Astrocyte (in vitro differentiated cells and primary cell): ENCODE results near the gene ELMO3. TPM values are rescaled to one million over a fixed set of nuclear protein-coding genes. Genes with fewer than 3 reads are reported as not detected.

Source experiments
- DNase-seq: peaks from one replicate; pipeline ENCODE4 v3.0.0-alpha.2; 2010; ENCODE audit warnings: low read depth
- FAIRE-seq: peaks from 2 replicates; lab custom pipeline; 2011; peaks lifted over from hg19 to GRCh38; lab: Jason Lieb, UNC
- H2AFZ ChIP-seq: 2 replicates; pipeline ENCODE4 v1.6.0; 2012; ENCODE audit warnings: low read depth, low read length, inconsistent platforms
- H3K27ac ChIP-seq: 2 replicates; pipeline ENCODE4 v1.5.1; 2011; ENCODE audit warnings: low read depth, low read length, inconsistent platforms
- H3K27me3 ChIP-seq: 2 replicates; pipeline ENCODE4 v1.6.0; 2011; ENCODE audit warnings: low read length, inconsistent platforms; ENCODE audit not compliant: insufficient read depth
- H3K36me3 ChIP-seq: 2 replicates; pipeline ENCODE4 v1.5.1; 2011; ENCODE audit warnings: low read length, inconsistent platforms; ENCODE audit not compliant: insufficient read depth
- H3K4me1 ChIP-seq: 2 replicates; pipeline ENCODE4 v1.5.1; 2011; ENCODE audit warnings: low read length, inconsistent platforms; ENCODE audit not compliant: insufficient read depth
- H3K4me2 ChIP-seq: 2 replicates; pipeline ENCODE4 v1.6.0; 2012; ENCODE audit warnings: low read length, inconsistent platforms
- H3K4me3 ChIP-seq: 2 replicates; pipeline ENCODE4 v1.5.1; 2011; ENCODE audit warnings: low read depth, mild to moderate bottlenecking, low read length, inconsistent platforms; ENCODE audit not compliant: insufficient read depth
- H3K79me2 ChIP-seq: 2 replicates; pipeline ENCODE4 v1.6.0; 2012; ENCODE audit warnings: mild to moderate bottlenecking, low read length, inconsistent platforms; ENCODE audit not compliant: insufficient read depth
- H3K9ac ChIP-seq: 2 replicates; pipeline ENCODE4 v1.6.0; 2012; ENCODE audit warnings: mild to moderate bottlenecking, low read length, inconsistent platforms
- H3K9me3 ChIP-seq: 2 replicates; pipeline ENCODE4 v1.5.1; 2012; ENCODE audit warnings: low read depth, mild to moderate bottlenecking, low read length, inconsistent platforms; ENCODE audit not compliant: insufficient read depth
- H4K20me1 ChIP-seq: 2 replicates; pipeline ENCODE4 v1.6.0; 2012; ENCODE audit warnings: low read length, inconsistent platforms; ENCODE audit not compliant: insufficient read depth
- H3K27ac Mint-ChIP-seq: one replicate; pipeline ENCODE4 v1.8.0; 2021; ENCODE audit warnings: mild to moderate bottlenecking, mixed read lengths; ENCODE audit not compliant: unreplicated experiment
- H3K27me3 Mint-ChIP-seq: one replicate; pipeline ENCODE4 v1.8.0; 2021; ENCODE audit warnings: low read depth, mixed read lengths; ENCODE audit not compliant: unreplicated experiment
- H3K36me3 Mint-ChIP-seq: one replicate; pipeline ENCODE4 v1.8.0; 2021; ENCODE audit warnings: low read depth, mixed read lengths; ENCODE audit not compliant: unreplicated experiment
- H3K4me1 Mint-ChIP-seq: one replicate; pipeline ENCODE4 v1.8.0; 2021; ENCODE audit warnings: low read depth, mixed read lengths; ENCODE audit not compliant: unreplicated experiment
- H3K4me3 Mint-ChIP-seq: one replicate; pipeline ENCODE4 v1.8.0; 2021; ENCODE audit warnings: mild to moderate bottlenecking, moderate library complexity, mixed read lengths; ENCODE audit not compliant: unreplicated experiment
- H3K9me3 Mint-ChIP-seq: one replicate; pipeline ENCODE4 v1.8.0; 2021; ENCODE audit warnings: mild to moderate bottlenecking, mixed read lengths; ENCODE audit not compliant: unreplicated experiment
- CTCF ChIP-seq: IDR thresholded peaks from 2 replicates; pipeline ENCODE4 v1.5.1; 2011; ENCODE audit warnings: low read depth, mild to moderate bottlenecking, inconsistent platforms, low read length, moderate library complexity; ENCODE audit not compliant: insufficient read depth
- EZH2 ChIP-seq: IDR thresholded peaks from 2 replicates; pipeline ENCODE4 v1.6.1; 2012; ENCODE audit warnings: mild to moderate bottlenecking, low read length, inconsistent platforms; ENCODE audit not compliant: insufficient read depth
- total RNA-seq: library from RNA; stranded (reverse); gene quantifications from 2 replicates; pipeline ENCODE4 v1.2.1, GENCODE V29; 2021

The ELMO3 gene
- total RNA-seq, 1 donor from 2014 or later, result 1.4 TPM

- H3K27ac Mint-ChIP-seq, result no peak overlapping the region
Observed at GRCh38 chr16:67184995-67185650, 13.8 kb upstream of the ELMO3 start.

DNA sequence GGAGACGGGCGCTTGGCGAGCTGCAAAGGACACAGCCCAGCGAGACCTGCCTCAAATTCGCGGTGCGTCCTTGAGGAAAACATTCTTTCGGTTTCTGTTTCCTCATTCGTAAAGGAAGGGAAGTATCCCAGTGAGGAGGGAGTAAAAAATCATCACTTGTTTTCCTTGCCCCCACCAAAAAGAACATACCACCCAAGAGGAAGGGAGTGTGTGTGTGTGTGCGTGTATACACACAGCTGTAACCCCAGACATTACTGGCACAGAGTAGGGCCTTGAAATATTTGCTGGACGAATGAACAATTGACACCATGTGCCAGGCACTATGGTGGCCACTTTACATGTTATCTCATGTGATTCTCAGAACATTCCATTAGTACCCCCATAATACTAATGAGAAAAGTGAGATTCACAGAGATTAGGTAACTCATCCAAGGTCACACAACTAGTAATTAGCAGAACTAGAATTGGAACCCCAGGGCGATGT is 13.2 kb upstream of the ELMO3 start:
- Histone ChIP-seq H3K4me2 (peak overlapping the region; percentile 58), H3K9me3 (no peaks in the 10 kb centered on the region), H3K79me2 (peaks cover 16% of the 10 kb centered on the region), H3K4me1 (peaks cover 33% of the 10 kb centered on the region), H4K20me1 (peaks cover 36% of the 10 kb centered on the region), H3K9ac (no peak overlapping the region), H3K36me3 (no peaks in the 10 kb centered on the region), H3K27me3 (no peaks in the 10 kb centered on the region), H2AFZ (no peak overlapping the region), H3K27ac (no peak overlapping the region), H3K4me3 (no peak overlapping the region)
- Mint-ChIP-seq H3K27me3 (no peaks in the 10 kb centered on the region), H3K36me3 (peaks cover 1% of the 10 kb centered on the region), H3K9me3 (no peaks in the 10 kb centered on the region), H3K4me1 (peaks cover 15% of the 10 kb centered on the region), H3K4me3 (peak overlapping the region; percentile 79), H3K27ac (no peak overlapping the region)
- no peak for TF ChIP-seq CTCF
- no peak for TF ChIP-seq EZH2
- no peak for FAIRE-seq
- no peak for DNase-seq

More at GRCh38 chr16:67184995-67185650, 13.8 kb upstream of the ELMO3 start:
- DNase-seq (peak; percentile 72), FAIRE-seq (no peak)
- Histone ChIP-seq H3K27ac (no peak overlapping the region), H2AFZ (no peak overlapping the region), H4K20me1 (peaks cover 41% of the 10 kb centered on the region), H3K4me1 (peaks cover 33% of the 10 kb centered on the region), H3K9ac (no peak overlapping the region), H3K4me3 (no peak overlapping the region), H3K27me3 (no peaks in the 10 kb centered on the region), H3K36me3 (no peaks in the 10 kb centered on the region), H3K4me2 (peak overlapping the region; percentile 91), H3K9me3 (no peaks in the 10 kb centered on the region), H3K79me2 (peaks cover 21% of the 10 kb centered on the region)
- Mint-ChIP-seq H3K36me3 (peaks cover 1% of the 10 kb centered on the region), H3K27me3 (no peaks in the 10 kb centered on the region), H3K9me3 (no peaks in the 10 kb centered on the region), H3K4me3 (peak overlapping the region; percentile 79), H3K4me1 (peaks cover 15% of the 10 kb centered on the region)
- TF ChIP-seq EZH2 (peak; percentile 42), CTCF (peak; percentile 77)

DNA sequence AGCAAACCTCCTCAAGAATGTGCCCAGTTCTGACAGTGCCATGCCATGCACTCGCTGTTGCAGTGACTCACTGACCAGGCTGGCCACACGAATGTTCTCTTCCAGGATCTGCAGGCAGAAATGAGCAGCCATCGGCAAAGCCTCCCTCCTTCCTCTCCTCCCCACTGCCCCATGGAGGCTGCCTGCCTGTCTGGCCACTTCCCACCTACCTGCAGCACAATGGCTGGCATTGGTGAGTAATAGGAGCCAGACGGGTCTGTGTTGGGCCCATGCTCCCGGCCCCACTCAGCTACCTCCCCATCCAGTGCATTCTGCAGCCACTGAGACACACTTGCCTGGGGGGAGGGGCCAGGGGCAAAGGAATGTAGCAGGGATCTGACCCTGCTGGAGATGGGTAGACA is 12.4 kb upstream of the ELMO3 start:
- Mint-ChIP-seq H3K9me3 (no peaks in the 10 kb centered on the region), H3K27ac (no peak overlapping the region), H3K4me3 (no peak overlapping the region), H3K27me3 (no peaks in the 10 kb centered on the region), H3K36me3 (no peaks in the 10 kb centered on the region), H3K4me1 (peaks cover 15% of the 10 kb centered on the region)
- no peaks in the 10 kb centered on the region for H3K9me3 ChIP-seq
- no peak for FAIRE-seq
- no peak overlapping the region for H3K9ac ChIP-seq
- H3K4me2 ChIP-seq, result no peak overlapping the region
- no peak for DNase-seq
- no peak overlapping the region for H3K4me3 ChIP-seq
- H3K36me3 ChIP-seq, result no peaks in the 10 kb centered on the region
- H4K20me1 ChIP-seq, result peaks cover 27% of the 10 kb centered on the region
- no peak overlapping the region for H2AFZ ChIP-seq
- H3K27me3 ChIP-seq, result no peaks in the 10 kb centered on the region
- H3K79me2 ChIP-seq, result peaks cover 12% of the 10 kb centered on the region
- H3K4me1 ChIP-seq, result peaks cover 26% of the 10 kb centered on the region
- H3K27ac ChIP-seq, result no peak overlapping the region
- TF ChIP-seq CTCF (no peak), EZH2 (no peak)
